MCF 10A (cell line): ENCODE results near the gene ERVMER34-1. TPM values are rescaled to one million over a fixed set of nuclear protein-coding genes. Genes with fewer than 3 reads are reported as not detected.

Experiments used
- Bru-seq: library from RNA; stranded (reverse); fragments of 400-500 nt; gene quantifications from one replicate; lab custom pipeline; 2021; lab: Mats Ljungman, UMichigan
- BruChase-seq, 2 experiments: library from RNA; stranded (reverse); fragments of 400-500 nt; gene quantifications; one replicate each; lab custom pipeline; 2021; lab: Mats Ljungman, UMichigan
- BruUV-seq: library from RNA; stranded (reverse); fragments of 400-500 nt; replicated peaks from 2 replicates; lab custom pipeline; 2021; lab: Mats Ljungman, UMichigan
- CTCF ChIA-PET: fragments of 300-600 bp; sonication (Branson Sonifier 250); formaldehyde crosslinking; extraction: SDS; loops from one replicate; lab custom pipeline; 2021; ENCODE audit warnings: antibody characterized with exemption, inconsistent platforms; lab: Yijun Ruan, JAX
- POLR2A ChIA-PET: fragments of 300-600, 350-650 bp; sonication (Branson Sonifier 250); formaldehyde crosslinking; extraction: SDS; loops from one replicate; lab custom pipeline; 2020; ENCODE audit warnings: antibody characterized with exemption, inconsistent platforms; lab: Yijun Ruan, JAX
- DNase-seq: peaks from one replicate; pipeline ENCODE4 v3.0.0-alpha.2; 2018; ENCODE audit not compliant: unreplicated experiment
- H3K27ac Mint-ChIP-seq: one replicate; pipeline ENCODE4 v1.8.0; 2022; ENCODE audit warnings: mild to moderate bottlenecking, low read depth, mixed read lengths; ENCODE audit not compliant: unreplicated experiment
- H3K27me3 Mint-ChIP-seq: one replicate; pipeline ENCODE4 v1.8.0; 2022; ENCODE audit warnings: mixed read lengths; ENCODE audit not compliant: insufficient read depth, unreplicated experiment
- H3K36me3 Mint-ChIP-seq: one replicate; pipeline ENCODE4 v1.8.0; 2022; ENCODE audit warnings: mild to moderate bottlenecking, moderate library complexity, mixed read lengths; ENCODE audit not compliant: insufficient read depth, unreplicated experiment
- H3K4me1 Mint-ChIP-seq: one replicate; pipeline ENCODE4 v1.8.0; 2022; ENCODE audit warnings: mixed read lengths; ENCODE audit not compliant: insufficient read depth, unreplicated experiment
- H3K4me3 Mint-ChIP-seq: one replicate; pipeline ENCODE4 v1.8.0; 2022; ENCODE audit warnings: mild to moderate bottlenecking, moderate library complexity, mixed read lengths; ENCODE audit not compliant: unreplicated experiment
- H3K9me3 Mint-ChIP-seq: one replicate; pipeline ENCODE4 v1.8.0; 2022; ENCODE audit warnings: mixed read lengths; ENCODE audit not compliant: unreplicated experiment
- CTCF ChIP-seq: fragments of 200-600 bp; IDR thresholded peaks from one replicate; pipeline ENCODE4 v1.8.0; 2022; ENCODE audit warnings: antibody characterized with exemption, mild to moderate bottlenecking; ENCODE audit not compliant: unreplicated experiment
- intact Hi-C: fragments of 100-400 bp; cut with micrococcal nuclease; formaldehyde crosslinking; loops from 2 replicates; pipeline ENCODE4 v1.14.1; 2022
- long read RNA-seq: library from polyadenylated mRNA; stranded (forward); transcript quantifications from one replicate; pipeline ENCODE4 v2.0.0, GENCODE V29; 2022
- total RNA-seq: library from RNA; stranded (reverse); gene quantifications from 2 replicates; pipeline ENCODE4 v1.2.3, GENCODE V29; 2022

ERVMER34-1 gene
- 6.2 and 6.7 TPM in 2 replicates for total RNA-seq
- Bru-seq, nascent RNA = percentile 48 among the genes with signal in this experiment
- percentile 74 among the genes with signal in this experiment for BruChase-seq, experiment 1, labeled RNA remaining after a 6-hour chase
- BruChase-seq, experiment 2, labeled RNA remaining after a 2-hour chase = percentile 60 among the genes with signal in this experiment
- long read RNA-seq, transcript ERVMER34-1-202 (3 exons, 3,830 nt) = major isoform, 13 of 34 reads
- long read RNA-seq, transcript ERVMER34-1-201 (4 exons, 2,744 nt) = major isoform, 13 of 34 reads
- long read RNA-seq, partial matches to known transcripts = 3 of 34 reads
- long read RNA-seq, other reads (novel, unspliced or antisense) = 5 of 34 reads

- DNase-seq = peak; percentile 29
- intact Hi-C loops = loop anchor here (1.0 to 2.0 kb wide), 2 partner anchors 39 to 112 kb away; partner anchors contain the start of gene RASL11B
Observed at GRCh38 chr4:52750819-52751486, at the start of gene ERVMER34-1. TSS of gene ERVMER34-1 (minus strand) at chr4:52751425. CDS start at chr4:52745520, 5,905 bp downstream.

GRCh38 chr4:52799813-52800212, 48.6 kb upstream of the ERVMER34-1 start:
- CTCF ChIA-PET = no interaction called here
- Mint-ChIP-seq H3K9me3 (peaks cover 11% of the 10 kb centered on the region), H3K27ac (no peak overlapping the region), H3K4me1 (no peaks in the 10 kb centered on the region), H3K36me3 (no peaks in the 10 kb centered on the region), H3K27me3 (no peaks in the 10 kb centered on the region), H3K4me3 (no peak overlapping the region)
- POLR2A ChIA-PET = interaction anchor here (0.7 kb wide), 1 partner anchor 34 kb away, joined by 3 read pairs; no protein-coding TSS in a partner anchor
- peak; percentile 21 for DNase-seq
- TF ChIP-seq CTCF = no peak
- intact Hi-C loops = no loop called here
- BruUV-seq = no TSS peak

More at GRCh38 chr4:52750819-52751486, at the start of gene ERVMER34-1:
- ChIA-PET POLR2A (no interaction called here), CTCF (interaction anchor here (0.6 kb wide), 1 partner anchor 128 kb away, joined by 3 read pairs; no protein-coding TSS in a partner anchor)
- Mint-ChIP-seq H3K36me3 (peaks cover 16% of the 10 kb centered on the region), H3K27me3 (no peaks in the 10 kb centered on the region), H3K4me1 (no peaks in the 10 kb centered on the region), H3K27ac (peak within 1 kb of the TSS; percentile 81), H3K9me3 (no peaks in the 10 kb centered on the region), H3K4me3 (peak within 1 kb of the TSS; percentile 81)
- no peak for TF ChIP-seq CTCF
- BruUV-seq = no TSS peak

- no peak overlapping the region for H3K27ac Mint-ChIP-seq
- BruUV-seq = no TSS peak
- H3K9me3 Mint-ChIP-seq = peaks cover 5% of the 10 kb centered on the region
- no peaks in the 10 kb centered on the region for H3K4me1 Mint-ChIP-seq
- no peaks in the 10 kb centered on the region for H3K27me3 Mint-ChIP-seq
- ChIA-PET POLR2A (interaction anchor here (0.6 to 0.7 kb wide), 3 partner anchors 14 to 69 kb away, joined by 3 to 4 read pairs (median 4); no protein-coding TSS in a partner anchor), CTCF (no interaction called here)
- no peak for TF ChIP-seq CTCF
- intact Hi-C loops = no loop called here
- H3K36me3 Mint-ChIP-seq = no peaks in the 10 kb centered on the region
- no peak overlapping the region for H3K4me3 Mint-ChIP-seq
- DNase-seq = no peak
Observed at GRCh38 chr4:52795533-52795932, 44.3 kb upstream of the ERVMER34-1 start.

GRCh38 chr4:52791936-52792335, 40.7 kb upstream of the ERVMER34-1 start:
- no TSS peak for BruUV-seq
- intact Hi-C loops = no loop called here

More at GRCh38 chr4:52791936-52792335, 40.7 kb upstream of the ERVMER34-1 start:
- CTCF ChIA-PET = interaction anchor here (0.5 to 1.4 kb wide), 3 partner anchors 26 to 143 kb away, joined by 3 read pairs; no protein-coding TSS in a partner anchor
- Mint-ChIP-seq H3K9me3 (no peaks in the 10 kb centered on the region), H3K27ac (no peak overlapping the region), H3K4me1 (no peaks in the 10 kb centered on the region), H3K36me3 (no peaks in the 10 kb centered on the region), H3K27me3 (no peaks in the 10 kb centered on the region), H3K4me3 (no peak overlapping the region)
- POLR2A ChIA-PET = interaction anchor here (0.6 kb wide), 1 partner anchor 557 kb away, joined by 3 read pairs; no protein-coding TSS in a partner anchor
- no peak for DNase-seq
- TF ChIP-seq CTCF = no peak
